Trophoblast cell (in vitro differentiated cells and primary cell): ENCODE results near the gene OR51B4.

ENCODE experiments used
- DNase-seq, 2 donors: peaks; one replicate each; pipeline ENCODE4 v3.0.0-alpha.2; 2016
- H2AFZ ChIP-seq: 2 replicates; pipeline ENCODE4 v1.6.1; 2013; ENCODE audit warnings: low read length, moderate library complexity, mild to moderate bottlenecking; ENCODE audit not compliant: insufficient read depth, poor library complexity
- H2AK5ac ChIP-seq: 2 replicates; pipeline ENCODE4 v1.6.1; 2013; ENCODE audit warnings: mild to moderate bottlenecking, low read length
- H2BK120ac ChIP-seq: 2 replicates; pipeline ENCODE4 v1.6.1; 2013; ENCODE audit warnings: low read length, mild to moderate bottlenecking, moderate library complexity; ENCODE audit not compliant: insufficient read depth, poor library complexity
- H2BK12ac ChIP-seq: 2 replicates; pipeline ENCODE4 v1.6.1; 2013; ENCODE audit warnings: mild to moderate bottlenecking, low read length, moderate library complexity
- H2BK5ac ChIP-seq: 2 replicates; pipeline ENCODE4 v1.6.1; 2013; ENCODE audit warnings: low read length, low read depth, moderate library complexity, mild to moderate bottlenecking; ENCODE audit not compliant: poor library complexity
- H3K14ac ChIP-seq: 2 replicates; pipeline ENCODE4 v1.6.1; 2013; ENCODE audit warnings: mild to moderate bottlenecking, low read length
- H3K18ac ChIP-seq: 2 replicates; pipeline ENCODE4 v1.6.1; 2013; ENCODE audit warnings: mild to moderate bottlenecking, low read length
- H3K23ac ChIP-seq: 2 replicates; pipeline ENCODE4 v1.6.1; 2013; ENCODE audit warnings: low read length
- H3K27ac ChIP-seq: 2 replicates; pipeline ENCODE4 v1.5.1; 2013; ENCODE audit warnings: low read depth, mild to moderate bottlenecking, inconsistent platforms, low read length, moderate library complexity
- H3K27me3 ChIP-seq: 2 replicates; pipeline ENCODE4 v1.6.1; 2013; ENCODE audit warnings: inconsistent platforms, mild to moderate bottlenecking, low read length, moderate library complexity; ENCODE audit not compliant: insufficient read depth
- H3K36me3 ChIP-seq, 2 experiments: 1 replicate in 1 of 2; 2 replicates in 1 of 2; pipeline ENCODE4 v1.6.1; 2013; ENCODE audit warnings: low read length in 2 of 2, mild to moderate bottlenecking in 2 of 2, moderate library complexity in 1 of 2; ENCODE audit not compliant: insufficient read depth in 2 of 2, control insufficient read depth in 1 of 2
- H3K4ac ChIP-seq: 2 replicates; pipeline ENCODE4 v1.6.1; 2013; ENCODE audit warnings: low read depth, mild to moderate bottlenecking, low read length, moderate library complexity
- H3K4me1 ChIP-seq, 2 experiments: 1 replicate in 1 of 2; 2 replicates in 1 of 2; pipeline ENCODE4 v1.6.1; 2013; ENCODE audit warnings: low read length in 2 of 2, mild to moderate bottlenecking in 2 of 2, moderate library complexity in 1 of 2; ENCODE audit not compliant: insufficient read depth in 2 of 2, control insufficient read depth in 1 of 2
- H3K4me2 ChIP-seq: 2 replicates; pipeline ENCODE4 v1.6.1; 2013; ENCODE audit warnings: inconsistent platforms, mild to moderate bottlenecking, low read length, moderate library complexity
- H3K4me3 ChIP-seq: 2 replicates; pipeline ENCODE4 v1.5.1; 2013; ENCODE audit warnings: mild to moderate bottlenecking, low read depth, low read length, inconsistent platforms
- H3K79me1 ChIP-seq: one replicate; pipeline ENCODE4 v1.6.1; 2013; ENCODE audit warnings: low read length
- H3K79me2 ChIP-seq: 2 replicates; pipeline ENCODE4 v1.6.1; 2013; ENCODE audit warnings: low read length, mild to moderate bottlenecking; ENCODE audit not compliant: control insufficient read depth, insufficient read depth, poor library complexity
- H3K9ac ChIP-seq: 2 replicates; pipeline ENCODE4 v1.6.1; 2013; ENCODE audit warnings: mild to moderate bottlenecking, low read length
- H3K9me3 ChIP-seq: 2 replicates; pipeline ENCODE4 v1.6.1; 2013; ENCODE audit warnings: low read depth, mild to moderate bottlenecking, control low read depth, inconsistent platforms, low read length; ENCODE audit not compliant: insufficient read depth
- H4K12ac ChIP-seq: 2 replicates; pipeline ENCODE4 v1.6.1; 2013; ENCODE audit warnings: low read depth, mild to moderate bottlenecking, low read length, moderate library complexity
- H4K8ac ChIP-seq: 2 replicates; pipeline ENCODE4 v1.6.1; 2013; ENCODE audit warnings: low read depth, mild to moderate bottlenecking, low read length, moderate library complexity
- H4K91ac ChIP-seq: one replicate; pipeline ENCODE4 v1.6.1; 2013; ENCODE audit warnings: low read depth, mild to moderate bottlenecking, low read length, moderate library complexity
- WGBS: extraction: QIAGEN DNeasy Blood & Tissue Kit; methylation state at CpG from one replicate; pipeline ENCODE4 v1.1.7; 2013; ENCODE audit warnings: missing lambda C conversion rate; ENCODE audit not compliant: insufficient read length, insufficient coverage; ENCODE audit errors: extremely low coverage; 5-methylcytosine and 5-hydroxymethylcytosine counted together

Gene OR51B4

GRCh38 chr11:5252192-5252918, 49.4 kb downstream of the OR51B4 start:
- Histone ChIP-seq H3K18ac (no peak overlapping the region), H3K27me3 (no peaks in the 10 kb centered on the region), H2BK120ac (no peak overlapping the region), H2BK12ac (no peak overlapping the region), H3K4me3 (no peak overlapping the region), H3K9me3 (no peaks in the 10 kb centered on the region), H4K8ac (no peak overlapping the region), H3K4me1 (no peaks in the 10 kb centered on the region), H3K79me1 (no peaks in the 10 kb centered on the region), H3K4me2 (no peak overlapping the region), H3K23ac (no peak overlapping the region), H2BK5ac (no peak overlapping the region), H2AFZ (no peak overlapping the region), H3K79me2 (no peaks in the 10 kb centered on the region), H3K36me3 (no peaks in the 10 kb centered on the region), H3K4ac (no peak overlapping the region), H2AK5ac (no peak overlapping the region), H4K91ac (no peak overlapping the region), H3K27ac (no peak overlapping the region), H4K12ac (no peak overlapping the region), H3K9ac (no peak overlapping the region), H3K14ac (no peak overlapping the region)
- no peak for DNase-seq
- no CpG with 5 or more reads among the region's 9 CpGs for WGBS

DNA sequence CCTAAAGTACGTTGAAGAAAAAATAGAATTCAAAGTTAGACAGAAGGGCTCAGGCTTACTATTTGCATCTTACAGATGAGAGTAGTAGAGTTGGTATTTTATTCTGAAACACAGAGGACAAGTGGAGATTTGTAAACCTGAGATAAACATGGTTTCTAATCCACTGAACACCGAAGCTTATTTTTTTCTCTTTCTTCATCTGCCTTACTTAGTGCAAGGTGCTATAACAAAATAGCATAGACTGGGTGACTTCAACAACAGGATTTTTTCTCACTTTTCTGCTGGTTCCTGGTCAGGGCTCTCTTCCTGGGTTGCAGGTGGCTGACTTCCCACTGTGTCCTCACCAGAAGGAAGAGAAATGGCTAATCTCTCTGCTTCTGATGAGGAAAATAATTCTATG, 50.0 kb downstream of the OR51B4 start:
- no peak overlapping the region for H3K14ac ChIP-seq
- no peak for DNase-seq
- H3K27ac ChIP-seq, result no peak overlapping the region
- no peaks in the 10 kb centered on the region for H3K27me3 ChIP-seq
- no peak overlapping the region for H2BK5ac ChIP-seq
- H4K12ac ChIP-seq, result no peak overlapping the region
- H2BK120ac ChIP-seq, result no peak overlapping the region
- no peaks in the 10 kb centered on the region for H3K79me2 ChIP-seq
- H3K9me3 ChIP-seq, result no peaks in the 10 kb centered on the region
- H4K91ac ChIP-seq, result no peak overlapping the region
- no CpG with 5 or more reads among the region's 2 CpGs for WGBS
- no peak overlapping the region for H2BK12ac ChIP-seq
- H3K79me1 ChIP-seq, result no peaks in the 10 kb centered on the region
- H3K18ac ChIP-seq, result no peak overlapping the region
- H2AK5ac ChIP-seq, result no peak overlapping the region
- H3K4me3 ChIP-seq, result no peak overlapping the region
- H3K9ac ChIP-seq, result no peak overlapping the region
- no peak overlapping the region for H3K4ac ChIP-seq
- no peaks in the 10 kb centered on the region for H3K4me1 ChIP-seq
- no peak overlapping the region for H4K8ac ChIP-seq
- no peak overlapping the region for H3K23ac ChIP-seq
- H3K4me2 ChIP-seq, result no peak overlapping the region
- no peaks in the 10 kb centered on the region for H3K36me3 ChIP-seq
- no peak overlapping the region for H2AFZ ChIP-seq
